Liver (tissue), 9 donors: Measurements from ENCODE around the gene ZNF891. TPM values are rescaled to one million over a fixed set of nuclear protein-coding genes. Genes with fewer than 3 reads are reported as not detected.

Source experiments
- DNase-seq: peaks from one replicate; pipeline ENCODE4 v3.0.0-alpha.2; 2017; ENCODE audit warnings: low spot score
- H3K27ac ChIP-seq, 2 donors: one replicate each; pipeline ENCODE4 v1.7.0; 2013; ENCODE audit warnings: inconsistent platforms in 2 of 2, low read length in 2 of 2, control low read depth in 1 of 2, low read depth in 1 of 2, mild to moderate bottlenecking in 1 of 2
- H3K27me3 ChIP-seq, 4 donors: one replicate each; pipeline versions ENCODE4 v1.6.1 to v1.7.0; 2013; ENCODE audit warnings: low read length in 3 of 4, inconsistent platforms in 1 of 4, mild to moderate bottlenecking in 1 of 4, moderate library complexity in 1 of 4; ENCODE audit not compliant: control insufficient read depth in 4 of 4, insufficient read depth in 4 of 4
- H3K36me3 ChIP-seq, 4 donors: one replicate each; pipeline versions ENCODE4 v1.6.1 to v1.7.0; 2013; ENCODE audit warnings: low read length in 3 of 4, mild to moderate bottlenecking in 3 of 4, low read depth in 1 of 4, moderate library complexity in 1 of 4; ENCODE audit not compliant: control insufficient read depth in 4 of 4, insufficient read depth in 3 of 4
- H3K4me1 ChIP-seq, 4 donors: one replicate each; pipeline versions ENCODE4 v1.6.1 to v1.7.0; 2013; ENCODE audit warnings: low read length in 3 of 4, mild to moderate bottlenecking in 3 of 4, moderate library complexity in 1 of 4; ENCODE audit not compliant: control insufficient read depth in 4 of 4, insufficient read depth in 4 of 4
- H3K4me3 ChIP-seq, 3 donors: one replicate each; pipeline versions ENCODE4 v1.6.1 to v1.7.0; 2013; ENCODE audit warnings: low read length in 3 of 3, control low read depth in 1 of 3, low read depth in 1 of 3, mild to moderate bottlenecking in 1 of 3
- H3K9ac ChIP-seq, 2 donors: one replicate each; pipeline ENCODE4 v1.7.0; 2013; ENCODE audit warnings: low read length in 2 of 2, mild to moderate bottlenecking in 2 of 2, moderate library complexity in 2 of 2, control low read depth in 1 of 2, low read depth in 1 of 2
- H3K9me3 ChIP-seq, 4 donors: one replicate each; pipeline versions ENCODE4 v1.6.1 to v1.7.0; 2013; ENCODE audit warnings: low read length in 3 of 4; ENCODE audit not compliant: control insufficient read depth in 4 of 4
- ATF3 ChIP-seq: IDR thresholded peaks from 2 replicates; pipeline ENCODE4 v1.6.1; 2016; ENCODE audit warnings: antibody characterized with exemption
- CTCF ChIP-seq: fragments of 150-350 bp; IDR thresholded peaks from 2 replicates; pipeline ENCODE4 v1.5.1; 2017; ENCODE audit warnings: improper control_type of control experiment, low read depth, low read length; ENCODE audit not compliant: missing input control
- EGR1 ChIP-seq, 2 donors: IDR thresholded peaks; 2 replicates each; pipeline ENCODE4 v1.6.1; 2016 to 2018; ENCODE audit warnings: antibody characterized with exemption in 2 of 2, low read depth in 2 of 2
- FOXA1 ChIP-seq: IDR thresholded peaks from 2 replicates; pipeline ENCODE4 v1.6.1; 2016; ENCODE audit warnings: antibody characterized with exemption
- FOXA2 ChIP-seq: IDR thresholded peaks from 2 replicates; pipeline ENCODE4 v1.6.1; 2016; ENCODE audit warnings: antibody characterized with exemption
- GABPA ChIP-seq, 2 donors: IDR thresholded peaks in 1 of 2; conservative IDR thresholded peaks in 1 of 2; 2 replicates each; pipeline ENCODE4 v1.6.1; 2016; ENCODE audit warnings: antibody characterized with exemption in 2 of 2, mild to moderate bottlenecking in 1 of 2, moderate library complexity in 1 of 2
- HNF4A ChIP-seq, 2 donors: conservative IDR thresholded peaks; 2 replicates each; pipeline ENCODE4 v1.6.1; 2016; ENCODE audit warnings: antibody characterized with exemption in 2 of 2, mild to moderate bottlenecking in 2 of 2
- HNF4G ChIP-seq: IDR thresholded peaks from 2 replicates; pipeline ENCODE4 v1.6.1; 2016; ENCODE audit warnings: antibody characterized with exemption
- JUND ChIP-seq, 2 donors: IDR thresholded peaks; 2 replicates each; pipeline ENCODE4 v1.6.1; 2016; ENCODE audit warnings: antibody characterized with exemption in 2 of 2
- NR2F2 ChIP-seq: IDR thresholded peaks from 2 replicates; pipeline ENCODE4 v1.6.1; 2016; ENCODE audit warnings: antibody characterized with exemption
- RAD21 ChIP-seq, 2 donors: IDR thresholded peaks; 2 replicates each; pipeline ENCODE4 v1.6.1; 2016; ENCODE audit warnings: antibody characterized with exemption in 2 of 2, mild to moderate bottlenecking in 2 of 2
- REST ChIP-seq: IDR thresholded peaks from 2 replicates; pipeline ENCODE4 v1.6.1; 2016; ENCODE audit warnings: antibody characterized with exemption, mild to moderate bottlenecking
- RXRA ChIP-seq, 2 donors: IDR thresholded peaks; 2 replicates each; pipeline ENCODE4 v1.6.1; 2017 to 2018; ENCODE audit warnings: antibody characterized with exemption in 2 of 2, mild to moderate bottlenecking in 1 of 2
- SP1 ChIP-seq: IDR thresholded peaks from 2 replicates; pipeline ENCODE4 v1.6.1; 2018; ENCODE audit warnings: antibody characterized with exemption, mild to moderate bottlenecking
- TAF1 ChIP-seq: conservative IDR thresholded peaks from 2 replicates; pipeline ENCODE4 v1.6.1; 2016; ENCODE audit warnings: antibody characterized with exemption, mild to moderate bottlenecking
- YY1 ChIP-seq: IDR thresholded peaks from 2 replicates; pipeline ENCODE4 v1.6.1; 2016; ENCODE audit warnings: antibody characterized with exemption, mild to moderate bottlenecking
- WGBS: extraction: QIAGEN DNeasy Blood & Tissue Kit; methylation state at CpG from one replicate; pipeline ENCODE4 v1.1.7; 2013; 5-methylcytosine and 5-hydroxymethylcytosine counted together
- polyA plus RNA-seq, 2 donors: library from polyadenylated mRNA; stranded (reverse) in 1 of 2; unstranded in 1 of 2; fragments of 200-250 nt in 1 of 2; fragments of >200 nt in 1 of 2; fragmentation: Nextera tagmentation in 1 of 2; extraction: Ambion mirVana in 1 of 2; gene quantifications; one replicate each; pipeline versions ENCODE4 v1.2.1 to v1.2.3, GENCODE V29; 2013 to 2015
- total RNA-seq, 2 donors: library from RNA; depleted of rRNA; stranded (reverse); fragments of >200 nt; gene quantifications; one replicate each; pipeline ENCODE4 v1.2.3, GENCODE V29; 2014
- TF ChIP-seq, protein P1 (sequence below): IDR thresholded peaks from 2 replicates; pipeline ENCODE4 v1.6.1; 2016; ENCODE audit warnings: antibody characterized with exemption
- TF ChIP-seq, protein P2 (sequence below): IDR thresholded peaks from 2 replicates; pipeline ENCODE4 v1.6.1; 2016; ENCODE audit warnings: antibody characterized with exemption
- donor health status: healthy.
- donor health status: healthy.
- donor health status: healthy.
- donor health status: healthy.
- donor health status: healthy.

The ZNF891 gene
- total and polyA plus RNA-seq, 4 donors, result 0.13 to 1.3 (median 0.45) TPM

DNA sequence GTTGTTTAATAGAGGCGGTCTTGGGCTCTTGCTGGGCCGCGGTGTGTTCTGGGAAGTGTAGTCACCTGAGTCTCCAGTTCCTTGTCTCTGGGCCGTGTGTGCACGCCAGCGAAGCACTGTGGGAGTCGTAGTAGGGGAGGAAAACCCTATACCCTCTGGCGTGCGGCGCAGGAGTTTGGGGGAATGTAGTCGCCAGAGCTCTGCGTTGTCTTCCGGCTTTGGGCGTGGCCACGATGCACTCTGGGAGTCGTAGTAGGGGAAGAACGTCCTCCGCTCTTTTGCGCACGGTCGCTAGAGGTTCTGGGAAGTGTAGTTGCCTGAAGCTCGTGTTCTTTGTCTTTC, 50.1 kb downstream of the ZNF891 start:
- TF ChIP-seq EGR1 (IDR thresholded peaks at IDR 0.05; ENCODE audit: low read depth in 2 of 2) (no peak), REST (no peak), HNF4G (no peak), RAD21 (IDR thresholded peaks at IDR 0.05) (peak in 1 of 2 donors; percentile 49), SP1 (peak; percentile 84), RXRA (IDR thresholded peaks at IDR 0.05) (no peak), TAF1 (no peak), JUND (IDR thresholded peaks at IDR 0.05) (peak in 1 of 2 donors; percentile 28), GABPA (IDR thresholded peaks at IDR 0.05 in 1 of 2, conservative IDR thresholded peaks at IDR 0.05 in 1 of 2) (peak; percentile 77 to 95), ATF3 (no peak), NR2F2 (peak; percentile 45), FOXA2 (no peak), CTCF (no peak), FOXA1 (no peak), YY1 (peak; percentile 80), HNF4A (conservative IDR thresholded peaks at IDR 0.05) (peak in 1 of 2 donors; percentile 24)
- TF ChIP-seq, protein P1, sequence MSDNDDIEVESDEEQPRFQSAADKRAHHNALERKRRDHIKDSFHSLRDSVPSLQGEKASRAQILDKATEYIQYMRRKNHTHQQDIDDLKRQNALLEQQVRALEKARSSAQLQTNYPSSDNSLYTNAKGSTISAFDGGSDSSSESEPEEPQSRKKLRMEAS, result no peak
- TF ChIP-seq, protein P2, sequence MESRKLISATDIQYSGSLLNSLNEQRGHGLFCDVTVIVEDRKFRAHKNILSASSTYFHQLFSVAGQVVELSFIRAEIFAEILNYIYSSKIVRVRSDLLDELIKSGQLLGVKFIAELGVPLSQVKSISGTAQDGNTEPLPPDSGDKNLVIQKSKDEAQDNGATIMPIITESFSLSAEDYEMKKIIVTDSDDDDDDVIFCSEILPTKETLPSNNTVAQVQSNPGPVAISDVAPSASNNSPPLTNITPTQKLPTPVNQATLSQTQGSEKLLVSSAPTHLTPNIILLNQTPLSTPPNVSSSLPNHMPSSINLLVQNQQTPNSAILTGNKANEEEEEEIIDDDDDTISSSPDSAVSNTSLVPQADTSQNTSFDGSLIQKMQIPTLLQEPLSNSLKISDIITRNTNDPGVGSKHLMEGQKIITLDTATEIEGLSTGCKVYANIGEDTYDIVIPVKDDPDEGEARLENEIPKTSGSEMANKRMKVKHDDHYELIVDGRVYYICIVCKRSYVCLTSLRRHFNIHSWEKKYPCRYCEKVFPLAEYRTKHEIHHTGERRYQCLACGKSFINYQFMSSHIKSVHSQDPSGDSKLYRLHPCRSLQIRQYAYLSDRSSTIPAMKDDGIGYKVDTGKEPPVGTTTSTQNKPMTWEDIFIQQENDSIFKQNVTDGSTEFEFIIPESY, result no peak
- WGBS, result under 1% methylated on average over 22 of the region's 22 CpGs
- Histone ChIP-seq H3K4me3 (peak overlapping the region; percentile 88 to 95 (median 90)), H3K27me3 (no peaks in the 10 kb centered on the region), H3K4me1 (peaks cover 2 to 11% (median 7%) of the 10 kb centered on the region in 4 donors), H3K36me3 (peaks cover 9 to 30% (median 25%) of the 10 kb centered on the region in 4 donors), H3K9ac (peak overlapping the region in 1 of 2 donors; percentile 85), H3K27ac (peak overlapping the region; percentile 99 to 100), H3K9me3 (peaks cover 35 to 59% (median 42%) of the 10 kb centered on the region in 4 donors)
- DNase-seq, result peak; percentile 91
